ENCODE data around the gene BAIAP3.
"Not testable (repeated sequence)": the region's sequence is repeated elsewhere in the genome, so short reads cannot be mapped to it uniquely, and the experiment has no call there.

BAIAP3 gene, protein sequence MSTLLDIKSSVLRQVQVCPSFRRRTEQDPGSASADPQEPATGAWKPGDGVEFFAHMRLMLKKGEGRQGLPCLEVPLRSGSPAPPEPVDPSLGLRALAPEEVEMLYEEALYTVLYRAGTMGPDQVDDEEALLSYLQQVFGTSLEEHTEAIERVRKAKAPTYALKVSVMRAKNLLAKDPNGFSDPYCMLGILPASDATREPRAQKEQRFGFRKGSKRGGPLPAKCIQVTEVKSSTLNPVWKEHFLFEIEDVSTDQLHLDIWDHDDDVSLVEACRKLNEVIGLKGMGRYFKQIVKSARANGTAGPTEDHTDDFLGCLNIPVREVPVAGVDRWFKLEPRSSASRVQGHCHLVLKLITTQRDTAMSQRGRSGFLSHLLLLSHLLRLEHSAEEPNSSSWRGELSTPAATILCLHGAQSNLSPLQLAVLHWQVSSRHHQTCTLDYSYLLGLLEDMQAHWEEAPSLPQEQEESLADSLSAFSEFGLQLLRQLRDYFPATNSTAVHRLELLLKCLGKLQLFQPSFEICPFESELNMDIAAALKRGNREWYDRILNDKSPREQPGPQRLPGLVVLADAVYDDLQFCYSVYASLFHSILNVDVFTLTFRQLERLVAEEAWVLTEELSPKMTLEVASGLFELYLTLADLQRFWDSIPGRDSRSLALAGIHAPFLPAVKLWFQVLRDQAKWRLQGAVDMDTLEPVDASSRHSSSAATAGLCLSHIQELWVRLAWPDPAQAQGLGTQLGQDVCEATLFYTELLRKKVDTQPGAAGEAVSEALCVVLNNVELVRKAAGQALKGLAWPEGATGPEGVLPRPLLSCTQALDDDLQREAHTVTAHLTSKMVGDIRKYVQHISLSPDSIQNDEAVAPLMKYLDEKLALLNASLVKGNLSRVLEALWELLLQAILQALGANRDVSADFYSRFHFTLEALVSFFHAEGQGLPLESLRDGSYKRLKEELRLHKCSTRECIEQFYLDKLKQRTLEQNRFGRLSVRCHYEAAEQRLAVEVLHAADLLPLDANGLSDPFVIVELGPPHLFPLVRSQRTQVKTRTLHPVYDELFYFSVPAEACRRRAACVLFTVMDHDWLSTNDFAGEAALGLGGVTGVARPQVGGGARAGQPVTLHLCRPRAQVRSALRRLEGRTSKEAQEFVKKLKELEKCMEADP

DNA sequence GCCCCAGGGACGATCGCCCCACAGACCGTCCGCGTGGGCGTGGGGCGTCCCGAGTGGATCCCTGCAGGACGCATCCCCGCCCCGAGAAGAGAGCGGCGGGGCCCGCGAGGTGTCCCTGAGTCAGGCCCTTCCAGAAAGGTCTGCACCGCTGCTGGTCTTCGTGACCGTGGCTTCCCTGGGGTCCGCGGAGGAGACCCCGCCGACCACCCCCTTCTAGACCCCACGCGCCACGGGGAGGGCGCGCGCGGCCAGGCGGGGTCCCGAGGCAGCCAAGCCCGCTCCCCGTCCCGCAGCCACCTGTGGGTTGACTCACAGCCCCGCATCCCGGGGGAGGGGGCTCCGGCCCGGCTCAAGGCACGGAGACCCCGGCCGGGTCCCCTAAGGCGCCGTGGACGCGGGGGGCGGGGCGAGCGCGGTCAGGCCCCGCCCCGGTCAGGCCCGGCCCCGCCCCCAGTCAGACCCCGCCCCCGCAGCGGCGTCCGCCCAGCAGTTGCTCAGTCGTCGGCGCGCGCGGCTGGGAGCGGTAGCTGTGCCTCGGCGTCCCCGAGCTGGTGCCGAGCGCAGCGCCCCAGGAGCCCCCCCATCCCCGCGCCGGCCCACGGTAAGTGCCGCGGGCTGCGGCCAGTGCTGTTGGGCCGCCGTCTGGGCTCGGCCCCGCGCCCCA, at the start of gene BAIAP3:
Gene BAIAP3, plus strand, starts transcription at position 497 of the 664 bp plus-strand sequence. CDS start 4,905 bp downstream, outside the sequence.
- DNase-seq (ENCODE audit: low read depth in 2 of 2), result no peak

DNA sequence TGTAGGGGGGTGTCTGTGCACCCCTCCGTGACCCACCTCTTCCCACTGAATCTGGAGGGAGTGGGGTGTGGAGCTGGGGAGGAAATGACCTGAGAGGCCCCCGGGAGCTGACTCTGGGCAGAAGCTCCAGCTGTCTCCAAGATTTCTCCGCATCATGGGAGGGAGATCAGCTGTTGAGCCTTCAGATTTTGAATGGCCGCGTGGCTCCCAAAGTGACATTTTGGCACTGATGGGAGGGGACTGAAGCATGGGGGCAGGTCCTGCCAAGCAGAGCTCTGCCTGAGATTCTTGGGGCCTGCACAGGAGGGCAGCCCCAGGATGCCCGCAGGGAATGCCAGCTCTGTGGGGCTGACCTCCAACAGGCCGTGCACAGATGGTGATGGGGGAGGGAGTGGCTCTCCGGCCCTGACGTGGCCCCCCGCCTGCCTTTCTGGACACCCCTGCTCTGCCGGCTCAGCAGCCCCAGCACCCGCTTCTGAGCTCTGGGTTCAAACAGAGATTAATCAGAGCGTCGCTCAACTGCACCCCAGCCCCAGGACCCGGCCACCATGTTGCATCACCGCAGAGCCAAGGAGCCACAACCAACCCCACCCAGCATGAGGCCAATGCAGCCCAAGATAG, 49.3 kb upstream of the BAIAP3 start:
- DNase-seq (ENCODE audit: low read depth in 2 of 2), result no peak

DNA sequence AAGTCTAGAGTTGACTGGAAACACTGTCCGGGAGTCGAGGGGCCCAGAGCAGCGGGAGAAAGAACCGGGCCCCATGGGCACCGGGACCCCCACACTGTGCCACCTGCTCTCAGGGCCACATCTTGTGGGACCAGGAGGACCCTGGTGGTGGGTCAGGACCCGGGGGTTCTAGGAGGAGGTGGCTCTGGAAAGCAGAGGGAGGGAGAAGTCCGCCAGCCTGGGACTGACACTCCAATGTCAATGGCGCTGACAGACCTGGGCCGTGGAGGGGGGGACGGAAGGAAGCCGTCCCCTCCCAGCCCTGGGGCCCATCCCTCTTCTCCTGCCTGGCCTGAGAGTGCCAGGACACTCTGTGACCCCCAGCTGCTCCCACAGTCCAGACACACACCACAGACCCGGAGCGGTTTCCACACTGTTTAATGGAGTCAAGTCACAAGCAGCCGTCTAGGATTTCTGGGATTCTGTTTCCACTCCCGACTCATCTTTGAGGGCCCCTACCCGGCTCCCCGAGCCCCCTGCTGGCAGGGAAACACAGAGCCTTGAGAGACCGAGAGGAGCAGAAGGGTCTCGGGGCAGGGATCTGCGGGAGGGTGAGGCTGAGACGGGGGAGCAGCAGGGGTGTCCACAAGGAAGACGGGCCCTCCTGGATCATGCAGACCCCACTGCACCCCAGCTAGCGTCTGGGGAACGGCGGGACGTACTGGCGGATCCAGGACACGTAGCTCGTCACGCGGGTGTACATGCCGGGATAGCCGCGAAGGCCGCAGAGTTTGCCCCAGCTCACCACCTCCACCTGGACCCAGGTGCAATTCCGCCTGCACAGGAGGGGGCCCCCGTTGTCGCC, 47.6 kb upstream of the BAIAP3 start:
- DNase-seq (ENCODE audit: low read depth in 2 of 2), result no peak

DNA sequence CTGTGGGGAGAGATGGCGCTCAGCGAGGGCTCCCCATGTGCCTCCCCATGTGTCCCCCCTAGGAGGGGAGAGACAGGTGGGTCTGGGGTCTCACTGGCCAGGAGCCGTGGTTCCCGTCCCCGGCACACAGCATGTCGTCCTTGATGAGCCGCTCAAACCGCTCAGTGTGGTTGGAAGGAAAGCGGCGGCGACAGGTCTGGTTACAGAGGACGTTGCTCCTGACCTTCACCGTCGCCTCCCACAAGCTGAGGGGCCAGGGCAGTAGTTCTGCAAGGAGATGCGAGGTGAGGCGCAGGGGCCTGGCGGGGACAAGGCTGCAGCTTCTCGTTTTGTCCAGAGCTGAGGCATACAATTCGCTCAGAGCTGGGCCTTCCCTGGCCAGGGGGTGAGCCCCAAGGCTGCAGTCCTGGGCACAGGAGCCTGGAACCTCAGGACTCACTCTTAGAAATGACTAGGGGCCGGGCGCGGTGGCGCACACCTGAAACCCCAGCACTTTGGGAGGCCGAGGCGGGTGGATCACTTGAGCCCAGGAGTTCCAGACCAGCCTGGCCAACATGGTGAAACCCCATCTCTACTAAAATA, 46.8 kb upstream of the BAIAP3 start:
- no peak for DNase-seq (ENCODE audit: low read depth in 2 of 2)

DNA sequence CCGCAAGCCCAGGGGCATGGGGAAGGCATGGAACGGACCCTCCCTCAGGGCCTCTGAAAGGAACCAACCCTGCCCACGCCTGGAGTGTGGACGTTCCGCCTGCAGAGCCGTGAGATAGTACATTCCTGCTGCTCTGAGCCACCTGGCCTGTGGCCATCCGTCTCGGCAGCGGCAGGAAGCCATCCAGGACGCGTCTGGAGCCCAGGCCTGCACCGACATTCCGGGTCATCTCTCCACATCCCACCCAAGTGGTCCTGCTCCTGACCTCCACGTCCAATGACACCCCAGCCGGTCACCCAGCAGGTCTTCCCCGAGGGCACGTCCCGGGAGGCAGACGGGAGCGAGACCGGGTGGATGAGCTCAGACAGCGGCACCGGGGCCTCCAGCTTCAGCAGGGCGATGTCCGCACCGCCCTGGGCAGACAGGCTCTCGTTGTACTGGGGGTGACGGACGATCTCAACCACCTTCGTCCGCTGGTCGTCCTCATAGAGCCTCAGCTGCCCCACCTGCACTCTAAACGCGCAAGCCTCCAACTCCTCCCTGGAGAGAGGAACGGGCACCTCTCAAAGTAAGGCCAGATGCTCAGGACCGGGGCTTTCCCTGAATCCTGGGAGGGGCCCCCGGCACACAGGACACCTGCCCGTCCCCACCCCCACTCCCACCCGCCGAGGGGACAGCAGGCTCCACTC, 45.3 kb upstream of the BAIAP3 start:
- DNase-seq (ENCODE audit: low read depth in 2 of 2), result no peak

DNA sequence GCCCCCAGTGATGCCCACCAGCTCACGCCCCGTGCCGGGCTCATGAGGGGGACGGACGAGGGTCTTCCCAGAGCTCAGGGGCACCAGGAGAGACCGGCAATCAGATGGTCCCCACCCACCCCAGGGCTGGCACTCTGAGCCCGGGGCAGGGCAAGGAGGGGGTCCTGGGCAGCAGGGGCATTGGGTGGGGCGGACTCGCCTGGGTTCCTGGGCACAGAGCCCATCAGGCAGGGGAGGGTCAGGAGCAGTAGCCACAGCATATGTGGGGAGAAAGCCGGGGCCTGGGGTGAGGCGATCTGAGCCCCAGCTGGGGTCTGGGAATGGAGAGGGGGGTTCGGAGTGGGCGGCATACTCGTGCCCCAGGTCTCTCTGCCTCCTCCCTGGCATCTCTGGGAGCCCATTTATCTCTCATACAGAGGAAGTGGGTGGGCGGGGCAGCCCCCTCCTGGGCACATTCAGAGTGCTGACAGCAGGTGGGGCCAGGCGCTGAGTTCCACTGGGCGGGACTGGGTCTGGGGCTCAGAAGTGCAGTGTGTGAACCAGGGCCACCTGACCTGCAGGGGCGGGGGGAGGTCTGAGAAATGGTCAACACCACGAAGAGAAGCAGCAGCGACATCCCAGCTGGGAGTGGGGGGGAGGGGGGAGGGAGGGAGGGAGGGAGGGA, 44.5 kb upstream of the BAIAP3 start:
- DNase-seq (ENCODE audit: low read depth in 2 of 2), result no peak

DNA sequence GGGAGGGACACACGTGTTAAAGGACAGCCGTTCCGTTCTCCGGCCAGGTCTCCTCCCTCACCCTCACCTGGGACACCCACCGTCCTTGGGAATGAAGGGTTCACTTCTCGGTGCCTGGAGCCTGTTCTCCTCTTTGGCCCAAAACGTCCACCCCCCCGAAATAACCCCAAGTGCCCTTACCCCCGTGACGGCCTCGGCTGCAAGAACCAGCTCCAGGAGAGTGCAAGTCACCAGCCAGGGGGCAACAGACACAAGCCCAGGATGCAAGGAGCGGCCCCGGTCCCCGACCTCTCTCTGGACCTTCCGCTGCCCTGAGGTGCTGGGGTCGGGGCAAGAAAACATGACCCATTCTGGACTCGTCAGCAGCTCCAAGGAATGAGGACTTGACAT, 44.0 kb upstream of the BAIAP3 start:
- no peak for DNase-seq (ENCODE audit: low read depth in 2 of 2)

DNA sequence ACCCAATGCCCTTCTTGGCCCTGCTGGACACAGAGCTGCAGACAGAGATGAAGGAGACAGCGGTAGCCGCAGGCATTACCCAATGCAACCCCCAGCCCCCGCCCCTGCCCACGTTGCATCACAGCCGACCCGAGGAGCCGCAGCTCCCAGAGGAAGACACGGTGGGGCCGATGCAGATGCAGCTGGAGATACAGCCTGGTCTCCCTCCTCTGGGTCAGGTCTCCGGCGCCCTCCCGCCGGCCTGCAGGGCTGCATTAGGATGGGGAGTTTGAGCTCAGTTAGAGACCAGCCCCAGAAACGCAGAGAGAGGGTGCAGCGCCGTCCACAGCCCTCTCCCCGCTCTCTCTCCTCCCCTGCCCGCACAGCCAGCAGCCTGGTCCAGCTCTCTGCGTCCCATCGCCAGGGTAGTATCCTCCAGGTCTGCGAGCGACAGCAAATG, 43.4 kb upstream of the BAIAP3 start:
- DNase-seq (ENCODE audit: low read depth in 2 of 2), result no peak

DNA sequence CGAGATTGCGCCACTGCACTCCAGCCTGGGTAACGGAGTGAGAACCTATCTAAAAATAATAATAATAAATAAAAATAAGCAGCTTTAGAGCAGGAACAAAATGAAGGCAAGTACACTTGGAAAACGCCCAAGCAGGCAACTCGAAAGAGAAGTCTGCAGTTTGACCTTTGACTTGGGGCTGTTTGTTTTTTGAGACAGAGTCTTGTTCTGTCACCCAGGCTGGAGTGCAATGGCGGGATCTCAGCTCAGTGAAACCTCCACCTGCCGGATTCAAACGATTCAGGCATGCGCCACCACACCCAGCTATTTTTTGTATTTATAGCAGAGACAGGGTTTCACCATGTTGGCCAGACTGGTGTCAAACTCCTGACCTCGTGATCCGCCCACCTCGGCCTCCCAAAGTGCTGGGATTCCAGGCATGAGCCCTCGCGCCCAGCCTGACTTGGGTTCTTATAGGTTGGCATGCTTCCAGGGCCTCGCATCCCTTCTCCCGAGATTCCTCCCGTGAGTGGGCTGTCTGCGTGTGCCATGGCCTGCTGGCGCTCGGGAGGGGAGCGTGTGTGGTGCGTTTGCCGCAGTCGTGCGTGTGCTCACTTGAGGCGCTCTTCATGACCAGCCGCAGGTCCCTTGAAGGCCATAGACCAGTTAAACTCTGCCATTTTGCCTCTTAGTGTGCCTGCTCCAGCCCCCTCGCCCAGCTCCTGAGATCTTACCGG, 42.4 kb upstream of the BAIAP3 start:
- no peak for DNase-seq (ENCODE audit: low read depth in 2 of 2)

DNA sequence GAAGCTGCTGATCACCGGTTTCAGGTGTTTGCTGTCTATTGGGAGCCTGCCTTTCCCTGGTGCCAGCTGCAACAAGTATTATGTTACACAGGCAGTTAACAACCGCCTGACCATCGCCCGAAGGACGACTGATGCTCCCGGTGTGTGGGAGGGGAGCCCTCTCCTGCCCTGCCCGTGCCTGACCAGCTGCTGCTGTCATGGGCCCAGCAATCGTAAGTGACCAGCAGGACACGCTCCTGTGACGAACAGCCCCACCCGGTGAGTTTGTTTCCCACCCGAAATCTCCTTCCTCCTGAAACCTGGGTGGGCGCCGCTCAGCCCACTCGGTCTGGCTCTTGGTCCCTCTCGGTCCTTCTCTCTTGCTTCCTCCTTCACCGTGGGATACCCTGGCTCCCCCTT, 41.9 kb upstream of the BAIAP3 start:
- no peak for DNase-seq (ENCODE audit: low read depth in 2 of 2)

DNA sequence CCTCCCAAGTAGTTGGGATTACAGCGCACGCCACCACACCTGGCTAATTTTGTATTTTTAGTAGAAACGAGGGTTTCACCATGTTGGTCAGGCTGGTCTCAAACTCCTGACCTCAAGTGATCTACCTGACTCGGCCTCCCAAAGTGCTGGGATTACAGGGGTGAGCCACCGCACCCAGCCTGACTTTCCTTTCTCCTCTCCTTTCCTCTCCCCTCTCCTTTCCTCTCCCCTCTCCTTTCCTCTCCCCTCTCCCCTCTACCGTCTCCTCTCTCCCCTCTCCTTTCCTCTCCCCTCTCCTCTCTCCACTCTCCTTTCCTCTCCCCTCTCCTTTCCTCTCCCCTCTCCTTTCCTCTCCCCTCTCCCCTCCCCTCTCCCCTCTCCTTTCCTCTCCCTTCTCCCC, 41.2 kb upstream of the BAIAP3 start:
- DNase-seq (ENCODE audit: low read depth in 2 of 2), result not testable (repeated sequence)

DNA sequence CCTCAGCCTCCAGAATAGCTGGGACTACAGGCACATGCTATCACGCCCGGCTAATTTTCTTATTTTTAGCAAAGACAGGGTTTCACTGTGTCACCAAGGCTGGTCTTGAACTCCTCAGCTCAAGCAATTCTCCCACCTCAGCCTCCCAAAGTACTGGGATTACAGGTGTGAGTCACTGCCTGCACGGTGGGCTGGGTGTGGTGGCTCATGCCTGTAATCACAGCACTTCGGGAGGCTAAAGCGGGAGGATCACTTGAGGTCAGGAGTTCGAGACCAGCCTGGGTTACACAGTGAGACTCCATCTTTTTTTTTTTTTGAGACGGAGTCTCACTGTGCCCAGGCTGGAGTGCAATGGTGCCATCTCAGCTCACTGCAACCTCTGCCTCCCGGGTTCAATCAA, 40.6 kb upstream of the BAIAP3 start:
- DNase-seq (ENCODE audit: low read depth in 2 of 2), result not testable (repeated sequence)

DNA sequence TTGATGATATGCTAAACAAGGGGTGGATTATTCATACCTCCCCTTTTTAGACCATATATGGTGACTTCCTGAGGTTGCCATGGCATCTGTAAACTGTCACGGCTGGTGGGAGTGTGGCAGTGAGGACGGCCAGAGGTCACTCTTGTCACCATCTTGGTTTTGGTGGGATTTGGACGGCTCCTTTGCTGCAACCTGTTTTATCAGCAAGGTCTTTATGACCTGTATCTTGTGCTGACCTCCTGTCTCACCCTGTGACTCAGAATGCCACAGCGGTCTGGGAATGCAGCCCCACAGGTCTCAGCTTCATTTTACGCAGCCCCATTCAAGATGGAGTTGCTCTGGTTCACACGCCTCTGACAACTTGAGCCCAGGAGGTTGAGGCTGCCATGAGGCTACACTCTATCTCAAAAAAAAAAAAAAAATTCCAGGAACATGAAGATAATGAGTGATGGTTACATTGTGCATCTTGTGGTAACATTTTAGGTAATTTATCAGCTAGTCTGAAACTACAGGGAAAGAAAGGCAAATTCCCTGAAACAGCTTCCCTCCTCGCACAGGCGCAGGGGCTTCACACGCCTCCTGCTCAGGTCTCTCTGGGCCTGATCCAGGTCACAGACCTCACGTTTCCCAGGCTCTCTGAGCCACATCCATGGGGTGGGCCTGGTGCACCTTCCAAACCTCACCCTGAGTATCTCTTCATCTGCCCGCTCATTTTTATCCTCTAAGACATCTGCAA, 39.4 kb upstream of the BAIAP3 start:
- DNase-seq (ENCODE audit: low read depth in 2 of 2), result no peak

DNA sequence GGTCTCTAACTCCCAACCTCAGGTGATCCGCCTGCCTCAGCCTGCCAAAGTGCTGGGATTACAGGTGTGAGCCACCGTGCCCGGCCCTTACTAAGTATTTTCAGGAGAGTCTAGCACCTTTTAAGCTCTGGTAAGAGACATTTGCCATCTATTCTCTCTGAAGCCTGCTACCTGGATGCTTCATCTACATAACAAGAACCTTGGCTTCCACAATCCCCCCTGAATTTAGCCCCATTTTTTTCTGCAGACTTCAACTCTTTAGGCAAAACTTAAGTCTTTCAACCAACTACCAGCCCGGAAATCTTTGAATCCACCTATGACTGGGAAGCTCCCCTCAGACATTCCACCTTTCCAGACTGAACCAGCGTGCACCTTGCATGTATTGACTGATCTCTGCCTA, 38.0 kb upstream of the BAIAP3 start:
- no peak for DNase-seq (ENCODE audit: low read depth in 2 of 2)

DNA sequence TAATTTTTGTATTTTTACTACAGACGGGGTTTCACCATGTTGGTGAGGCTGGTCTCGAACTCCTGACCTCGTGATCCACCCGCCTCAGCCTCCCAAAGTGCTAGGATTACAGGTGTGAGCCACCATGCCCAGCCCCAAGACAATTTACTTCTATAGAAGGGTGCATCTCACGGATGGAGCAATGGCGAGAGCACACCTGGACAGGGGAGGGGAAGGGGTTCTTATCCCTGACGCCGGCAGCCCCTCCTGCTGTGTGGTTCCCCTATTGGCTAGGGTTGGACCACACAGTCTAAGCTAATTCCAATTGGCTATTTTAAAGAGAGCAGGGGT, 36.8 kb upstream of the BAIAP3 start:
- DNase-seq (ENCODE audit: low read depth in 2 of 2), result not testable (repeated sequence)

DNA sequence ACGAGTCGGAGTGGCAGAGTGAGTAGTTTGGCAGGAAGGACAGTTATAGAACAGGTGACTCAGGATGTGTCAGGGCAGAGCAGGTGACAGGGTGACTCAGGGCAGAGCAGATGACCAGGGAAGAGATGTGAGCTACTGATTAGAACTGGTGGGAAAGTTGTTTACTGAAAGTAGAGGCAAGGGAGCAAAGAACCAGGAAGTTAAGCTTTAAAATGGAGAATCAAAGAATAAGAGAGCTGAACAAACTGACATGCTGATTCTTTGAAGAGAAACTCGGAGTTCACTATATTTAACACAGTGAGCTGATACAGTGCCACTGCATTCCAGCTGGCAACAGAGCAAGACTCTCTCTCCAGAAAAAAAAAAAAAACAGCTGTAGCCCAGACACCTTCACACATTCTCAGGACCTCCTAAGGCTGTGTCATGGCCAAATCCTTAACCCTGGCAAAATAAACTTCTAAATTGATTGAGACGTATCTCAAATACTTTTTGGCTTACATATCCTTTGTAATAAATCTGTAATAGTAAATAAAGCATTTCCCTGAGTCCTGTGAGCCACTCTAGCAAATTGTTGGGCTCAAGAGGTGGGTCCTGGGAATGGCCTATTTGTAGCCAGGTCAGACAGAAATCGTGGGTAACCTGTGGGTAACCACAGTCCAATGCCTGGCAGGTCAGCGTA, 36.3 kb upstream of the BAIAP3 start:
- DNase-seq (ENCODE audit: low read depth in 2 of 2), result no peak

DNA sequence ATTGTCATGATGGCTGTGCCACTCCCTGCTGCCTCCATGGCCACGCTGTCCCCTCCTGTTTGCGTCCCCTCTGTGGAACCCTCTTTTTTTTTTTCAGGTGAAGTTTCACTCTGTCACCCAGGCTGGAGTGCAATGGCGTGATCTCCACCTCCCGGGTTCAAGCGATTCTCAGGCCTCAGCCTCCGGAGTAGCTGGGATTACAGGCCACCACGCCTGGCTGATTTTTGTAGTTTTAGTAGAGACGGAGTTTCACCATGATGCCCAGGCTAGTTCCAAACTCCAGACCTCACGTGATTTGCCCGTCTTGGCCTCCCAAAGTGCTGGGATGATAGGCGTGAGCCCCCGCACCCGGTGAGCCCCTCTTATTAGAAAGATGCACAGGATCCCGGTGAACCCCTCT, 35.0 kb upstream of the BAIAP3 start:
- DNase-seq (ENCODE audit: low read depth in 2 of 2), result no peak
